ENCODE data around the gene CHN2. TPM values are rescaled to one million over a fixed set of nuclear protein-coding genes. Genes with fewer than 3 reads are reported as not detected.

The CHN2 gene
- total RNA-seq, 1 donor from 2014 or later = 6.6 TPM

GRCh38 chr7:29362380-29362779 is 167.8 kb downstream of the CHN2 start:
- Histone ChIP-seq H3K4me3 (no peak overlapping the region), H4K20me1 (ENCODE audit: low read depth) (no peaks in the 10 kb centered on the region), H3F3A (ENCODE audit: low read depth) (no peaks in the 10 kb centered on the region), H3K79me2 (ENCODE audit: low read depth) (no peaks in the 10 kb centered on the region), H3K27me3 (no peaks in the 10 kb centered on the region), H3K27ac (no peak overlapping the region), H3K9ac (no peak overlapping the region), H3K4me1 (peaks cover 6% of the 10 kb centered on the region), H3K9me3 (ENCODE audit: low read depth) (no peaks in the 10 kb centered on the region), H3K4me2 (no peak overlapping the region), H2AFZ (replicated peaks) (no peak overlapping the region), H3K36me3 (no peaks in the 10 kb centered on the region)
- TF ChIP-seq EZH2phosphoT487 (IDR thresholded peaks at IDR 0.05) (no peak), EZH2 (IDR thresholded peaks at IDR 0.05) (no peak), CTCF (IDR thresholded peaks at IDR 0.05) (no peak)
- no peak overlapping the region for H3K27ac Mint-ChIP-seq
- DNase-seq (ENCODE audit: low spot score) = no peak
- no peaks in the 10 kb centered on the region for H3K9me3 Mint-ChIP-seq
- H3K36me3 Mint-ChIP-seq = no peaks in the 10 kb centered on the region
- peaks cover 8% of the 10 kb centered on the region for H3K4me1 Mint-ChIP-seq
- peaks cover 2% of the 10 kb centered on the region for H3K27me3 Mint-ChIP-seq (ENCODE audit: insufficient read depth, low read depth)
- no peak overlapping the region for H3K4me3 Mint-ChIP-seq

DNA sequence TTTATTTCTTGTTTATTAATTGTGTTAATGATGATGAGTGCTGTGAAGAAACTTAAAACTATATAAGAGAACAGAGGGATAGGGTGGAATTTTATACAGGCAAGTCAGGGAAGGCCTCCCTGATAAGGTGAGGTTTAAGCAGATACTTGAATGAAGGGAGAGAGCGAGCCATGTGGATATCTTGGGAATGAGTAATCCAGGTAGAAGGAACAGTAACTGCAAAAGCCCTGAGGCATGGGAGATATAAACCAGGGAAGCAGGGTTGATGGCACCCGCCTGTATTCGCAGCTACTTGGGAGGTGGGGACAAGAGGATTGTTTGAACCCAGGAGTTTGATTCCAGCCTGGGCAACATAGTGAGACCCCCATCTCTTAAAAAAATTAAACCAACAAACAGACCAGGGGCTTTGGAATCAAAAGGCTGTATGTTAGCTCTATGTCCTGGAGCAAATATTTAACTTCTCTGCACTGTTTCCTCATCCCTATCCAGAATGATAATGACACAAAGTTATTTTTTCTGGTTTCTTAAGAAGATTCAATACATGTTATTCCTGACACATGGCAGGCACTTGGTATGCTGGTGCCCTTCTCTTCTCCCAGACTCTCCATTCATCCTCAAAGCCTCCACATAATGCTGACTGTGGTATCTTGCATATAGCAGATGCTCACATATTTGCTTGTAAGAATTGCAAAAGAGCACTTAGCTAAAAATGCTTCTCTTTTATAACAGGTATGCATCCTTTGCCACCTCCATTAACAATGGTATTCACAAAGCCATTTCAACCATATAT is 169.3 kb downstream of the CHN2 start:
- Histone ChIP-seq H3K79me2 (ENCODE audit: low read depth) (no peaks in the 10 kb centered on the region), H3K4me2 (no peak overlapping the region), H3K36me3 (no peaks in the 10 kb centered on the region), H3K4me1 (peaks cover 6% of the 10 kb centered on the region), H3K9ac (no peak overlapping the region), H3F3A (ENCODE audit: low read depth) (no peaks in the 10 kb centered on the region), H4K20me1 (ENCODE audit: low read depth) (no peaks in the 10 kb centered on the region), H3K9me3 (ENCODE audit: low read depth) (no peaks in the 10 kb centered on the region), H3K27ac (no peak overlapping the region), H2AFZ (replicated peaks) (no peak overlapping the region), H3K4me3 (no peak overlapping the region), H3K27me3 (no peaks in the 10 kb centered on the region)
- H3K36me3 Mint-ChIP-seq = no peaks in the 10 kb centered on the region
- H3K27me3 Mint-ChIP-seq (ENCODE audit: insufficient read depth, low read depth) = peaks cover 2% of the 10 kb centered on the region
- no peak for DNase-seq (ENCODE audit: low spot score)
- H3K9me3 Mint-ChIP-seq = no peaks in the 10 kb centered on the region
- H3K27ac Mint-ChIP-seq = no peak overlapping the region
- no peak for TF ChIP-seq EZH2phosphoT487 (IDR thresholded peaks at IDR 0.05)
- no peak for TF ChIP-seq CTCF (IDR thresholded peaks at IDR 0.05)
- no peak for TF ChIP-seq EZH2 (IDR thresholded peaks at IDR 0.05)
- peaks cover 8% of the 10 kb centered on the region for H3K4me1 Mint-ChIP-seq
- H3K4me3 Mint-ChIP-seq = no peak overlapping the region

- H3K79me2 ChIP-seq (ENCODE audit: low read depth) = no peaks in the 10 kb centered on the region
- no peak overlapping the region for H2AFZ ChIP-seq (replicated peaks)
- Mint-ChIP-seq H3K9me3 (no peaks in the 10 kb centered on the region), H3K27me3 (ENCODE audit: insufficient read depth, low read depth) (no peaks in the 10 kb centered on the region), H3K36me3 (no peaks in the 10 kb centered on the region), H3K27ac (no peak overlapping the region), H3K4me1 (peaks cover 4% of the 10 kb centered on the region), H3K4me3 (no peak overlapping the region)
- no peak overlapping the region for H3K4me2 ChIP-seq
- H3K27ac ChIP-seq = no peak overlapping the region
- no peaks in the 10 kb centered on the region for H3K9me3 ChIP-seq (ENCODE audit: low read depth)
- H3K27me3 ChIP-seq = no peaks in the 10 kb centered on the region
- H3K9ac ChIP-seq = no peak overlapping the region
- no peaks in the 10 kb centered on the region for H4K20me1 ChIP-seq (ENCODE audit: low read depth)
- no peaks in the 10 kb centered on the region for H3K36me3 ChIP-seq
- no peak for DNase-seq (ENCODE audit: low spot score)
- H3F3A ChIP-seq (ENCODE audit: low read depth) = no peaks in the 10 kb centered on the region
- no peak for TF ChIP-seq EZH2 (IDR thresholded peaks at IDR 0.05)
- TF ChIP-seq EZH2phosphoT487 (IDR thresholded peaks at IDR 0.05) = no peak
- TF ChIP-seq CTCF (IDR thresholded peaks at IDR 0.05) = no peak
- H3K4me3 ChIP-seq = no peak overlapping the region
- H3K4me1 ChIP-seq = peaks cover 6% of the 10 kb centered on the region
These were observed 170.1 kb downstream of the CHN2 start for GRCh38 chr7:29364661-29365060.
